ENCODE measurements around the gene LRP8.

DNA sequence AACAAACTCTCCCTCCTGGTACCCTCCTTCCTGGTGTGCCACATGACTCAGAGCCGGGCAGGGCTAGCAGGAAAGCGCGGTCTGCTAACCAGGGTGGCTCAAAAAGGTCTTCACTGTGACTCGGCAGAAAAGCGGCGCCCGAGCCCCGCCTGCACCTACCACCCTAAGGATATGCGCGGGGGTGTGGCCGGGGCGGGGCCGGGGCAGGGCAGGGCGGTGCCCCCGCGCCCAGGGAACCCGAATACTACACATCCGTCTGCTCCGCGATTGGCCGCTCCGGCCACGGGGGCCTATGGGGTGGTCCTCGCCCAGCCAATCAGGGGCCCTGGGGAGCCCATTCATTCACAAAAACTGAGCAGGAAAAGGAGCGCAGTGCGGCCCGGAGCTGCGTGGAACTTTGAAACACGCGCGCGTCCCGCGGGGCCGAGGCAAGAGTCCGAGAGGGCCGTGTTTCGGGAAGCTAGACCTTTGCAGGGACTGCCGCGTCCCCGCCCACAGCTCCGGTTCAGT, 1.7 kb downstream of the LRP8 start:
- no peak for TF ChIP-seq RAD21 (IDR thresholded peaks at IDR 0.05)
- TF ChIP-seq YY1 (IDR thresholded peaks at IDR 0.05), result no peak
- TF ChIP-seq, protein P1, sequence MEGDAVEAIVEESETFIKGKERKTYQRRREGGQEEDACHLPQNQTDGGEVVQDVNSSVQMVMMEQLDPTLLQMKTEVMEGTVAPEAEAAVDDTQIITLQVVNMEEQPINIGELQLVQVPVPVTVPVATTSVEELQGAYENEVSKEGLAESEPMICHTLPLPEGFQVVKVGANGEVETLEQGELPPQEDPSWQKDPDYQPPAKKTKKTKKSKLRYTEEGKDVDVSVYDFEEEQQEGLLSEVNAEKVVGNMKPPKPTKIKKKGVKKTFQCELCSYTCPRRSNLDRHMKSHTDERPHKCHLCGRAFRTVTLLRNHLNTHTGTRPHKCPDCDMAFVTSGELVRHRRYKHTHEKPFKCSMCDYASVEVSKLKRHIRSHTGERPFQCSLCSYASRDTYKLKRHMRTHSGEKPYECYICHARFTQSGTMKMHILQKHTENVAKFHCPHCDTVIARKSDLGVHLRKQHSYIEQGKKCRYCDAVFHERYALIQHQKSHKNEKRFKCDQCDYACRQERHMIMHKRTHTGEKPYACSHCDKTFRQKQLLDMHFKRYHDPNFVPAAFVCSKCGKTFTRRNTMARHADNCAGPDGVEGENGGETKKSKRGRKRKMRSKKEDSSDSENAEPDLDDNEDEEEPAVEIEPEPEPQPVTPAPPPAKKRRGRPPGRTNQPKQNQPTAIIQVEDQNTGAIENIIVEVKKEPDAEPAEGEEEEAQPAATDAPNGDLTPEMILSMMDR (IDR thresholded peaks at IDR 0.05; ENCODE audit: low read depth, low read length, missing input control), result no peak
- TF ChIP-seq, protein P2, sequence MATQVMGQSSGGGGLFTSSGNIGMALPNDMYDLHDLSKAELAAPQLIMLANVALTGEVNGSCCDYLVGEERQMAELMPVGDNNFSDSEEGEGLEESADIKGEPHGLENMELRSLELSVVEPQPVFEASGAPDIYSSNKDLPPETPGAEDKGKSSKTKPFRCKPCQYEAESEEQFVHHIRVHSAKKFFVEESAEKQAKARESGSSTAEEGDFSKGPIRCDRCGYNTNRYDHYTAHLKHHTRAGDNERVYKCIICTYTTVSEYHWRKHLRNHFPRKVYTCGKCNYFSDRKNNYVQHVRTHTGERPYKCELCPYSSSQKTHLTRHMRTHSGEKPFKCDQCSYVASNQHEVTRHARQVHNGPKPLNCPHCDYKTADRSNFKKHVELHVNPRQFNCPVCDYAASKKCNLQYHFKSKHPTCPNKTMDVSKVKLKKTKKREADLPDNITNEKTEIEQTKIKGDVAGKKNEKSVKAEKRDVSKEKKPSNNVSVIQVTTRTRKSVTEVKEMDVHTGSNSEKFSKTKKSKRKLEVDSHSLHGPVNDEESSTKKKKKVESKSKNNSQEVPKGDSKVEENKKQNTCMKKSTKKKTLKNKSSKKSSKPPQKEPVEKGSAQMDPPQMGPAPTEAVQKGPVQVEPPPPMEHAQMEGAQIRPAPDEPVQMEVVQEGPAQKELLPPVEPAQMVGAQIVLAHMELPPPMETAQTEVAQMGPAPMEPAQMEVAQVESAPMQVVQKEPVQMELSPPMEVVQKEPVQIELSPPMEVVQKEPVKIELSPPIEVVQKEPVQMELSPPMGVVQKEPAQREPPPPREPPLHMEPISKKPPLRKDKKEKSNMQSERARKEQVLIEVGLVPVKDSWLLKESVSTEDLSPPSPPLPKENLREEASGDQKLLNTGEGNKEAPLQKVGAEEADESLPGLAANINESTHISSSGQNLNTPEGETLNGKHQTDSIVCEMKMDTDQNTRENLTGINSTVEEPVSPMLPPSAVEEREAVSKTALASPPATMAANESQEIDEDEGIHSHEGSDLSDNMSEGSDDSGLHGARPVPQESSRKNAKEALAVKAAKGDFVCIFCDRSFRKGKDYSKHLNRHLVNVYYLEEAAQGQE (IDR thresholded peaks at IDR 0.05), result no peak
- no peak for TF ChIP-seq TAF1 (conservative IDR thresholded peaks at IDR 0.05)
- TF ChIP-seq, protein P3, sequence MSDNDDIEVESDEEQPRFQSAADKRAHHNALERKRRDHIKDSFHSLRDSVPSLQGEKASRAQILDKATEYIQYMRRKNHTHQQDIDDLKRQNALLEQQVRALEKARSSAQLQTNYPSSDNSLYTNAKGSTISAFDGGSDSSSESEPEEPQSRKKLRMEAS (IDR thresholded peaks at IDR 0.05), result no peak
- TF ChIP-seq FOXA1 (IDR thresholded peaks at IDR 0.05), result no peak
- TF ChIP-seq GABPA (IDR thresholded peaks at IDR 0.05 in 1 of 2, conservative IDR thresholded peaks at IDR 0.05 in 1 of 2), result no peak
- no peak for TF ChIP-seq JUND (IDR thresholded peaks at IDR 0.05)
- no peak for TF ChIP-seq HNF4G (IDR thresholded peaks at IDR 0.05)
- TF ChIP-seq, protein P4, sequence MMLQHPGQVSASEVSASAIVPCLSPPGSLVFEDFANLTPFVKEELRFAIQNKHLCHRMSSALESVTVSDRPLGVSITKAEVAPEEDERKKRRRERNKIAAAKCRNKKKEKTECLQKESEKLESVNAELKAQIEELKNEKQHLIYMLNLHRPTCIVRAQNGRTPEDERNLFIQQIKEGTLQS (IDR thresholded peaks at IDR 0.05), result no peak
- no peak for TF ChIP-seq SP1 (IDR thresholded peaks at IDR 0.05)
